Naive thymus-derived CD4-positive, alpha-beta T cell (primary cell): ENCODE data around the gene C1orf232. TPM values are rescaled to one million over a fixed set of nuclear protein-coding genes. Genes with fewer than 3 reads are reported as not detected.

Experiments
- ATAC-seq: fragments of 150-1000 bp; cut with Tn5 transposase; 2 replicates; pipeline ENCODE4 v1.10.0; 2021; ENCODE audit warnings: mild to moderate bottlenecking, moderate library complexity
- CTCF ChIA-PET: fragments of 350-600 bp; sonication (Branson Sonifier 250); formaldehyde crosslinking; loops from one replicate; lab custom pipeline; 2021; ENCODE audit warnings: antibody characterized with exemption; lab: Charles Lee
- POLR2A ChIA-PET: fragments of 350-600 bp; sonication (Branson Sonifier 250); formaldehyde crosslinking; loops from one replicate; lab custom pipeline; 2021; ENCODE audit warnings: antibody characterized with exemption, inconsistent platforms; lab: Charles Lee
- DNase-seq, 9 donors: peaks; one replicate each; pipeline versions ENCODE4 v3.0.0 to v3.0.0-alpha.2; 2020 to 2022; ENCODE audit warnings: mixed read lengths in 1 of 9
- H3K27ac ChIP-seq: one replicate; pipeline ENCODE4 v1.7.0; 2013; ENCODE audit warnings: mild to moderate bottlenecking, low read depth, low read length, moderate library complexity
- H3K27me3 ChIP-seq, 2 donors: one replicate each; pipeline ENCODE4 v1.7.0; 2013; ENCODE audit warnings: low read length in 2 of 2, mild to moderate bottlenecking in 2 of 2, moderate library complexity in 2 of 2; ENCODE audit not compliant: control insufficient read depth in 2 of 2, insufficient read depth in 2 of 2
- H3K36me3 ChIP-seq, 3 experiments: 1 replicate in 2 of 3; 2 replicates in 1 of 3; pipeline ENCODE4 v1.7.0; 2013; ENCODE audit warnings: low read length in 3 of 3, mild to moderate bottlenecking in 3 of 3, moderate library complexity in 1 of 3; ENCODE audit not compliant: insufficient read depth in 3 of 3, control insufficient read depth in 2 of 3
- H3K4me1 ChIP-seq, 2 donors: one replicate each; pipeline ENCODE4 v1.7.0; 2013; ENCODE audit warnings: low read length in 2 of 2, mild to moderate bottlenecking in 2 of 2, moderate library complexity in 1 of 2; ENCODE audit not compliant: control insufficient read depth in 2 of 2, insufficient read depth in 2 of 2
- H3K4me3 ChIP-seq: 2 replicates; pipeline ENCODE4 v1.7.0; 2013; ENCODE audit warnings: mild to moderate bottlenecking, low read length
- H3K9me3 ChIP-seq, 3 experiments: 1 replicate in 2 of 3; 2 replicates in 1 of 3; pipeline ENCODE4 v1.7.0; 2013; ENCODE audit warnings: low read length in 3 of 3; ENCODE audit not compliant: control insufficient read depth in 2 of 3
- H3K27ac Mint-ChIP-seq, 9 donors: one replicate each; pipeline ENCODE4 v1.8.0; 2020 to 2022; ENCODE audit warnings: mixed read lengths in 9 of 9, mild to moderate bottlenecking in 8 of 9, moderate library complexity in 5 of 9, inconsistent platforms in 2 of 9
- H3K27me3 Mint-ChIP-seq, 5 donors: one replicate each; pipeline ENCODE4 v1.8.0; 2021 to 2022; ENCODE audit warnings: mixed read lengths in 5 of 5, mild to moderate bottlenecking in 1 of 5
- H3K36me3 Mint-ChIP-seq, 5 donors: one replicate each; pipeline ENCODE4 v1.8.0; 2020 to 2022; ENCODE audit warnings: mixed read lengths in 5 of 5, mild to moderate bottlenecking in 3 of 5, inconsistent platforms in 1 of 5
- H3K4me1 Mint-ChIP-seq, 7 donors: one replicate each; pipeline ENCODE4 v1.8.0; 2020 to 2022; ENCODE audit warnings: mixed read lengths in 7 of 7, mild to moderate bottlenecking in 3 of 7, inconsistent platforms in 1 of 7
- H3K4me3 Mint-ChIP-seq, 10 donors: one replicate each; pipeline ENCODE4 v1.8.0; 2020 to 2022; ENCODE audit warnings: mild to moderate bottlenecking in 10 of 10, mixed read lengths in 10 of 10, moderate library complexity in 6 of 10, inconsistent platforms in 2 of 10
- H3K9me3 Mint-ChIP-seq, 11 donors: one replicate each; pipeline ENCODE4 v1.8.0; 2020 to 2022; ENCODE audit warnings: mixed read lengths in 11 of 11, mild to moderate bottlenecking in 4 of 11, inconsistent platforms in 1 of 11, moderate library complexity in 1 of 11
- intact Hi-C, 2 donors: fragments of 100-400 bp; cut with micrococcal nuclease; formaldehyde crosslinking; loops; one replicate each; pipeline ENCODE4 v1.15.1; 2023
- polyA plus RNA-seq, 2 donors: library from polyadenylated mRNA; unstranded; fragments of 300-500 nt; fragmentation: Illumina TruSeq; gene quantifications; one replicate each; pipeline ENCODE4 v1.2.3, GENCODE V29; 2021
- total RNA-seq, 6 experiments: library from RNA in 5 of 6; stranded (reverse) in 5 of 6; gene quantifications; 1 replicate in 5 of 6; 2 replicates in 1 of 6; pipeline ENCODE4 v1.2.3 and lab custom pipeline; 2021 to 2026

C1orf232 gene
- total and polyA plus RNA-seq, 7 experiments from 2014 or later, result not detected

DNA sequence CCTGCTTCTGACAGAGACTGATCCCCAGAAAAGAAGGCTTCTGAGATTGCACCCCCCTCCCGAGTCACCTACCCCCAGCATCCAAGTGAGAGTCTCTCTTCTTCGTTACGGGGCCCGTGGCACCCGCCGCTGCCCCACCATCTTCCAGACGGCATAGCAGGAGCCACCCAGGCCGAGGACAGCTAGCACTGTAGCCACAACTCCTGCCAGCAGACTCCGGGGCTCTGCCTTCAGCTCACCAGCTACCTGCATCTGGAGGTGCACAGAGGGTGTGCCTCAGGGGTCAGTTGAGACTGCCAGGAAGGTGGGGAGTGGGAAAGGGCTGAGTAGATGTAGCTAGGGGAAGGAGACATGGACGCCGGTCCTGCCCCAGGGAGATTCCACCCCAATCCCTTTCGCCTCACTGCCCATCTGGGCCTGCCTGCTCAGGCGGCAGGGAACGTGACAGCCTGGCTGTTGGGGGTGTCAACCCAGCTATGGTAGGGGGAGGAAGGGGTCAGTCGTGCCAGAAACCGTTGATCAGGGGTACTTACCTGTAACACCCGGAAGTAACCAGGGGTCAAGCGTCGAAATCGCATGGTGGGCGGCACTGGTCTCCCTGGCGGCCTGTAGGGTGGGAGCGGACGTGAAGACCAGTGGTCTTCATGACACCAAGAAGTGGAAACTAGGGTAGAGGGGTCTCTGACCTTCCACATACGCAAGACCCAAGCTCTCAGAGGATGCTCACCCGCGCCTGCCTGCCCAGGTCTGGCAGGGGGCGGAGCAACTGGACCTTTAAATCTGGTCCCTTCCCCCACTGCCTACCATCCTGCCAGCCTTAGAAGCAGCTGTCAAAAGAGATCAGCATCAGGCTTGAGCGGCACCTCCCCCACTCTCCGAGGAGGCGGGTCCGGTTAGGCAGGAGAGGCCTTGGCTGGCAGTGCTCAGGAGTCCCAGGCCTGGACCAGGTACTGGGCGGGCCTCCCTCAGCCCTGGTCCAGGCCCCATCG lies 2.6 kb upstream of the C1orf232 start, which contains the start of gene ZNF593OS:
ZNF593OS (minus strand) TSS at position 749 of the 989 bp plus-strand sequence; CDS start at position 578, 171 bp downstream.
- intact Hi-C loops, result loop anchor here in 1 of 2 donors (2.0 kb wide), 1 partner anchor 219 kb away; no protein-coding TSS in a partner anchor
- DNase-seq (no peak), ATAC-seq (no peak)
- Mint-ChIP-seq H3K36me3 (no peaks in the 10 kb centered on the region), H3K4me3 (peak within 1 kb of the TSS; percentile 63 to 90 (median 88)), H3K4me1 (peaks cover 0 to 21% (median 15%) of the 10 kb centered on the region in 7 donors), H3K27ac (peak within 1 kb of the TSS in 5 of 9 donors; percentile 70 to 91 (median 76)), H3K9me3 (no peaks in the 10 kb centered on the region), H3K27me3 (peaks cover 0 to 14% (median 0%) of the 10 kb centered on the region in 5 donors)
- H3K4me3 ChIP-seq, result peak within 1 kb of the TSS; percentile 72
- H3K4me1 ChIP-seq, result peaks cover 7 to 10% of the 10 kb centered on the region in 2 donors
- H3K9me3 ChIP-seq, result no peaks in the 10 kb centered on the region
- ChIA-PET CTCF (interaction anchor here (0.7 to 2.6 kb wide), 4 partner anchors 61 to 246 kb away, joined by 3 to 38 read pairs (median 6); partner anchors contain the start of gene CEP85), POLR2A (interaction anchor here (3.2 kb wide), 1 partner anchor 63 kb away, joined by 24 read pairs; the partner anchor contains the start of gene CEP85)
- peak within 1 kb of the TSS; percentile 86 for H3K27ac ChIP-seq
- peaks cover 0 to 7% (median 0%) of the 10 kb centered on the region in 3 experiments for H3K36me3 ChIP-seq
- H3K27me3 ChIP-seq, result no peaks in the 10 kb centered on the region

DNA sequence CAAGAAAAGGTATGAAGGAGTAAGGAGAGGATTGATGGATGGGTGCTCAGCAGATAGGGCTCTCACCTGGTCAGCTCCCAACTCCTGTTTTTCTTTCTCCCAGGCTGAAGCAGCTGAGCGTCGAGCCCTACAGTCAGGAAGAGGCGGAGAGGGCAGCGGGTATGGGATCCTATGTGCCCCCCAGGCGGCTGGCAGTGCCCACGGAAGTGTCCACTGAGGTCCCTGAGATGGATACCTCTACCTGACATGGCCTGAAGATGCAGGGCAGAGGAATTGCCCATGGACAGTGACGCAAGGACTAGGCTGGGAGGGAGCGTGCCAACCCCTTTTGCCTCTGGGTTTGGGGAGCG lies 1.7 kb upstream of the C1orf232 start:
- intact Hi-C loops, result loop anchor here in 1 of 2 donors (2.0 kb wide), 1 partner anchor 220 kb away; no protein-coding TSS in a partner anchor
- CTCF ChIA-PET, result interaction anchor here (0.6 to 2.6 kb wide), 14 partner anchors 14 to 587 kb away, joined by 3 to 38 read pairs (median 4); partner anchors contain the start of gene CEP85
- peak overlapping the region; percentile 83 to 90 (median 88) for H3K4me3 Mint-ChIP-seq
- no peaks in the 10 kb centered on the region for H3K9me3 ChIP-seq
- peaks cover 0 to 7% (median 0%) of the 10 kb centered on the region in 3 experiments for H3K36me3 ChIP-seq
- no peaks in the 10 kb centered on the region for H3K27me3 ChIP-seq
- peaks cover 0 to 16% (median 0%) of the 10 kb centered on the region in 5 donors for H3K27me3 Mint-ChIP-seq
- ATAC-seq (no peak), DNase-seq (no peak)
- no peaks in the 10 kb centered on the region for H3K36me3 Mint-ChIP-seq
- POLR2A ChIA-PET, result interaction anchor here (0.6 to 3.2 kb wide), 5 partner anchors 31 to 330 kb away, joined by 3 to 24 read pairs (median 4); partner anchors contain the start of gene CEP85
- H3K4me1 Mint-ChIP-seq, result peaks cover 0 to 27% (median 15%) of the 10 kb centered on the region in 7 donors
- H3K27ac ChIP-seq, result peak overlapping the region; percentile 86
- H3K4me3 ChIP-seq, result peak overlapping the region; percentile 72
- H3K4me1 ChIP-seq, result peaks cover 7 to 10% of the 10 kb centered on the region in 2 donors
- peak overlapping the region in 8 of 9 donors; percentile 46 to 91 (median 79) for H3K27ac Mint-ChIP-seq
- no peaks in the 10 kb centered on the region for H3K9me3 Mint-ChIP-seq

DNA sequence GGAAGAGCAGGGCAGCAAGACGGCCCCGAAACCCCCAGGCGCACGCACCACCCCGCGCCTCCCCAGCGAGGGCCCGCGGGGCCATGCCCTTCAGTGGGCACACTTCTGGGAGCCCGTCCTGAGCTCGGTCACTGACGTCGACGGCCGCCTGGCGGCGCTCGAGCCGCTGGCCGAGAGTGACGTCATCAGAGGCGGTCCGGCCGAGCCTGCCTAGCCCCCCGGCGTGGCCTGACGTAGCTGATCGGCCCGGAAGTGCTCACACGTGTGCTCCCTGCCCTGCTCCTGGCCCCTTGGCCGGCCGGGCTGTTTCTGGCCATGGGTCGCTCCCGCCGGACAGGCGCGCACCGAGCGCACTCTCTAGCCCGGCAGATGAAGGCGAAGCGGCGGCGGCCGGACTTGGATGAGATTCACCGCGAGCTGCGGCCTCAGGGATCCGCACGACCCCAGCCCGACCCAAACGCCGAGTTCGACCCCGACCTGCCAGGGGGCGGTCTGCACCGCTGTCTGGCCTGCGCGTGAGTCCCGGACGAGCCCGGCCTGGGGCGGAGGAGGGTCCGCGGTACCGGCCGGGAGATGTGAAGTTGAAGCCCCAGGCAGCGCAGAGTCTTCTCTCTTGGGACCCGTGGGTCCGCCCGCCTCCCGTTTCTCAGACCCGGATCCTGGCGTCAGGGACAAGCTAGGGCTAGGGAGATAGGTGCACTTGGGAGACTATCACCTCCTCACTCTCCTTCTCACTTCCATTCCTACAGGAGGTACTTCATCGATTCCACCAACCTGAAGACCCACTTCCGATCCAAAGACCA lies 1.1 kb upstream of the C1orf232 start, which contains the start of gene ZNF593:
ZNF593 (plus strand) TSS at position 240 of the 803 bp plus-strand sequence; CDS start at position 316, 76 bp downstream.
- Histone ChIP-seq H3K27me3 (no peaks in the 10 kb centered on the region), H3K4me1 (peaks cover 7 to 10% of the 10 kb centered on the region in 2 donors), H3K9me3 (no peaks in the 10 kb centered on the region), H3K36me3 (peaks cover 0 to 7% (median 0%) of the 10 kb centered on the region in 3 experiments), H3K27ac (peak within 1 kb of the TSS; percentile 86), H3K4me3 (peak within 1 kb of the TSS; percentile 72)
- POLR2A ChIA-PET, result interaction anchor here (0.6 to 3.2 kb wide), 8 partner anchors 32 to 330 kb away, joined by 3 to 24 read pairs (median 4); partner anchors contain the start of gene CEP85
- DNase-seq (peak; percentile 52 to 92 (median 69)), ATAC-seq (peak; percentile 96)
- intact Hi-C loops, result loop anchor here (1.0 to 5.0 kb wide), 7 partner anchors 59 to 247 kb away; partner anchors contain the start of genes CEP85 (in 2 of the 2) and PDIK1L (in 1 of the 2)
- Mint-ChIP-seq H3K9me3 (no peaks in the 10 kb centered on the region), H3K27me3 (peaks cover 0 to 21% (median 0%) of the 10 kb centered on the region in 5 donors), H3K4me3 (peak within 1 kb of the TSS; percentile 83 to 90 (median 88)), H3K36me3 (no peaks in the 10 kb centered on the region), H3K4me1 (peaks cover 0 to 33% (median 15%) of the 10 kb centered on the region in 7 donors), H3K27ac (peak within 1 kb of the TSS; percentile 48 to 91 (median 77))
- CTCF ChIA-PET, result interaction anchor here (0.6 to 2.6 kb wide), 15 partner anchors 14 to 630 kb away, joined by 3 to 38 read pairs (median 4); partner anchors contain the start of gene CEP85

DNA sequence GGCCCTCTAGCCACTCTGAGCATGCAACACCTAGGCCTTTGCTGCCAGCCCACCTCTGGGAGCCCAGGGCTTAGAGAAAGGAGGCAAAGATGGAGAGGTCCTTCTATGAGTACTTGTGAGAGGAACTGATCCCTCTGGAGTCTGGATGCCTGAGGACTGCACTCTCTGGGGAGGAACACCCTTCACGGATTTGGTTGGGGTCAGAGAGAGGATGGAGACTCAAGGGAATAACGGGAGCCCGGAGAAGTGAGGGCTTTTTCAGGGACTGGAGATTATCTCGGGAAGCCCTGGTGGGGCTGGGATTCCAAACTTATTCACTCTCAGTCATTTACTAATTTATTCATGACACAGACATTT lies 413 bp upstream of the C1orf232 start:
- Histone ChIP-seq H3K4me3 (peak overlapping the region; percentile 72), H3K27ac (peak overlapping the region; percentile 86), H3K9me3 (no peaks in the 10 kb centered on the region), H3K27me3 (no peaks in the 10 kb centered on the region), H3K4me1 (peaks cover 7 to 10% of the 10 kb centered on the region in 2 donors), H3K36me3 (peaks cover 0 to 7% (median 0%) of the 10 kb centered on the region in 3 experiments)
- CTCF ChIA-PET, result interaction anchor here (0.8 to 2.6 kb wide), 5 partner anchors 13 to 631 kb away, joined by 3 to 38 read pairs (median 4); partner anchors contain the start of gene CEP85
- POLR2A ChIA-PET, result interaction anchor here (0.6 to 3.2 kb wide), 5 partner anchors 32 to 154 kb away, joined by 3 to 24 read pairs (median 4); partner anchors contain the start of gene CEP85
- Mint-ChIP-seq H3K9me3 (no peaks in the 10 kb centered on the region), H3K36me3 (no peaks in the 10 kb centered on the region), H3K27me3 (peaks cover 0 to 26% (median 0%) of the 10 kb centered on the region in 5 donors), H3K4me1 (peaks cover 0 to 35% (median 15%) of the 10 kb centered on the region in 7 donors), H3K27ac (peak overlapping the region; percentile 48 to 89 (median 76)), H3K4me3 (peak overlapping the region; percentile 83 to 90 (median 88))
- intact Hi-C loops, result loop anchor here (1.0 to 5.0 kb wide), 6 partner anchors 58 to 248 kb away; partner anchors contain the start of genes CEP85 (in 2 of the 2) and PDIK1L (in 1 of the 2)
- no peak for DNase-seq
- ATAC-seq, result no peak

DNA sequence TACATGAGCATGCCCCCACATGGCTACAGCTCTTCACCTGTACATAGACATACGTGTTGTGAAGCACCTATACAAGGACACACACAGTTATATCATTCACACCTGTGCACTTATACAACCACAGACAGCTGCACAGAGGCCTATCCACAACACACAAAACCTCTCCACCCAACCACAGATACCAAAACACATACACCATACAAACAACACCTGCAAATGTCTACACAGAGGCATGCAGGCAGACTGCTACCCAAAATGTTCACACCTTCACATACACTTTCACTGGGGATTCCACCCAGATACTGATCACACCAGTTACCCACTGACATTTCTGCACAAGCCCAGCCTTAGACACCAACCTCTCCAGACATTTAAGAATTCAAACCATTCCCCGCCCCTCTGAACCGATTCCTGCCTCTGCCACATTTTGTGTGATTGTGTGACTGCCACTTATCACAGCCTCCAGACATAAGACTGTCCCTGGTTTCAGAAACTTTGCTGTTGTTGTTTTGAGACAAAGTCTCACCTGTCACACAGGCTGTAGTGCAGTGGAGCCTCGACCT lies 2.0 kb downstream of the C1orf232 start:
- H3K27me3 Mint-ChIP-seq, result peaks cover 6 to 41% (median 11%) of the 10 kb centered on the region in 5 donors
- H3K4me3 Mint-ChIP-seq, result peak overlapping the region in 3 of 10 donors; percentile 0 to 25 (median 10)
- Histone ChIP-seq H3K9me3 (no peaks in the 10 kb centered on the region), H3K27me3 (peaks cover 0 to 4% of the 10 kb centered on the region in 2 donors), H3K4me1 (peaks cover 7 to 10% of the 10 kb centered on the region in 2 donors), H3K4me3 (no peak overlapping the region), H3K27ac (no peak overlapping the region), H3K36me3 (peaks cover 0 to 7% (median 0%) of the 10 kb centered on the region in 3 experiments)
- no peaks in the 10 kb centered on the region for H3K36me3 Mint-ChIP-seq
- ChIA-PET CTCF (interaction anchor here (0.8 to 2.9 kb wide), 3 partner anchors 57 to 130 kb away, joined by 3 to 7 read pairs (median 4); partner anchors contain the start of gene CEP85), POLR2A (no interaction called here)
- DNase-seq (no peak), ATAC-seq (no peak)
- no peak overlapping the region for H3K27ac Mint-ChIP-seq
- peaks cover 0 to 3% (median 0%) of the 10 kb centered on the region in 11 donors for H3K9me3 Mint-ChIP-seq
- peaks cover 0 to 44% (median 24%) of the 10 kb centered on the region in 7 donors for H3K4me1 Mint-ChIP-seq
- intact Hi-C loops, result loop anchor here in 1 of 2 donors (5.0 kb wide), 1 partner anchor 226 kb away; no protein-coding TSS in a partner anchor
